NCI-H128 (cell line): Measurements from ENCODE around the gene VSIG10.
A peak's percentile ranks its signal among the peaks of the same experiment; 100 is the strongest.
"Not testable (repeated sequence)": the region's sequence is repeated elsewhere in the genome, so short reads cannot be mapped to it uniquely, and the experiment has no call there.

Experiments
- DNase-seq: peaks from one replicate; lab custom pipeline; 2025; ENCODE audit not compliant: unreplicated experiment; lab: John Stamatoyannopoulos, UW

The VSIG10 gene, protein sequence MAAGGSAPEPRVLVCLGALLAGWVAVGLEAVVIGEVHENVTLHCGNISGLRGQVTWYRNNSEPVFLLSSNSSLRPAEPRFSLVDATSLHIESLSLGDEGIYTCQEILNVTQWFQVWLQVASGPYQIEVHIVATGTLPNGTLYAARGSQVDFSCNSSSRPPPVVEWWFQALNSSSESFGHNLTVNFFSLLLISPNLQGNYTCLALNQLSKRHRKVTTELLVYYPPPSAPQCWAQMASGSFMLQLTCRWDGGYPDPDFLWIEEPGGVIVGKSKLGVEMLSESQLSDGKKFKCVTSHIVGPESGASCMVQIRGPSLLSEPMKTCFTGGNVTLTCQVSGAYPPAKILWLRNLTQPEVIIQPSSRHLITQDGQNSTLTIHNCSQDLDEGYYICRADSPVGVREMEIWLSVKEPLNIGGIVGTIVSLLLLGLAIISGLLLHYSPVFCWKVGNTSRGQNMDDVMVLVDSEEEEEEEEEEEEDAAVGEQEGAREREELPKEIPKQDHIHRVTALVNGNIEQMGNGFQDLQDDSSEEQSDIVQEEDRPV

GRCh38 chr12:118103601-118104382 is at the start of gene VSIG10:
Gene VSIG10 (minus strand): TSS chr12:118104011. CDS start chr12:118103671, 340 bp downstream.
- DNase-seq, result peak; percentile 44

DNA sequence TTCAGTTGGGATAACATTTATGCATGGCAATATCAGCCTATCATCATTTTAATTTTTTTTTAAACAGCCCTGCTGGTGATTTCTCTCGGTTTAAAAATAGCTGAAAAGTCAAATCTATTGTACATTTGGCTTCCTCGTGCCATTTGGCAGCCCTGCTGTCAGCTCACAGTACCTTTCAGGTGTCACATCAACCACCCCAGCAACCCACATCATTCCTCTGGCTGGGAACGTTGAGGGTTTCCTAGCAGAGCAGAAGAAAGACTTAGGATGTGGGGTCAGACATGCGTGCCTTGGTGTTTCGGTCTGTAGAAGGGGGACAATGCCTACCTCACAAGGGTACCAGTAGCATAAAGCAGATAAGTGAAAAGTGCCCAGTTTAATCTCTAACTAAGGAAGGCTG is 47.9 kb upstream of the VSIG10 start:
- no peak for DNase-seq

GRCh38 chr12:118150625-118151024 is 46.8 kb upstream of the VSIG10 start:
- no peak for DNase-seq

DNA sequence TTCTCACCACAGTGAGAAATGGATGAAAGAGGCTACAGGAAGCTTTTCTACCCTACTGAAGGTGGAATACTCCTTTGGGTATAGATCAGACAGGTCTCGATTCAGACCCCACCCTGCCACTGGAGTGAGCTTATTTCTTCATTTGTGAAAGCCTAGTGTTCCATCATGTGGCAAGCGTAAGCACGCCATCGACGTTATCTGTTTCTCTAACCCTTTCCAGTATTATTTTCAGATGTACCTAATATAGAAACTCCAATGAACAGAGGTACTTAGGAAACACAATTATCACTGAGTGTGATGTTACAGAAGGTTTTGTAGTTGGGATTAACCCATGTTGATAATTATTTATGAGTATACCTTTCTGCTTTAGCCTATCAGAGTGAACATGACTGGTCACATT is 44.5 kb upstream of the VSIG10 start:
- DNase-seq, result no peak

- no peak for DNase-seq
Measured at GRCh38 chr12:118145798-118146156, 42.0 kb upstream of the VSIG10 start.

DNA sequence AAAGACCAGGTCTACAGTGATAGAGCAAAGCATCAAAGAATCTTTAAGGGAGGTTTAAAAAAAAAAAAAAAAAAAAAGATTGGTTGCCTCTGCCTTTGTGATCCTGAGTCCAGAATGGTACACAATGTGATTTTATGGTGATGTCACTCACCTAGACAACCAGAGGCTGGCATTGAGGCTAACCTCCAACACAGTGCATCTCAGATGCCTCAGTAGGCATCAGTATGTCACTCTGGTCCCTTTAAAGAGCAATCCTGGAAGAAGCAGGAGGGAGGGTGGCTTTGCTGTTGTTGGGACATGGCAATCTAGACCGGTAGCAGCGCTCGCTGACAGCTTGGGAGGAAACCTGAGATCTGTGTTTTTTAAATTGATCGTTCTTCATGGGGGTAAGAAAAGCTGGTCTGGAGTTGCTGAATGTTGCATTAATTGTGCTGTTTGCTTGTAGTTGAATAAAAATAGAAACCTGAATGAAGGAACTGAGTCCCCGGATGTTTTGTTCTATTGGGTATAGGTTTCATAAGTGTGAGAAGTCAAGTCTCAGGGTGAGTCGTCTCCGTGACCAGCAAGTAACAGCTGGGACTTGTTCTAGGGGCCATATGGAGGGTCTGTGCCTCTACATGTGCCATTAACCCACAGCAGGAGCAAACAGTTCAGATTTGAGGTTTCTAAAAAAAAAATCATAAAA is 41.4 kb upstream of the VSIG10 start:
- DNase-seq, result no peak

- DNase-seq, result no peak
Measured at GRCh38 chr12:118144499-118144898, 40.7 kb upstream of the VSIG10 start.

DNA sequence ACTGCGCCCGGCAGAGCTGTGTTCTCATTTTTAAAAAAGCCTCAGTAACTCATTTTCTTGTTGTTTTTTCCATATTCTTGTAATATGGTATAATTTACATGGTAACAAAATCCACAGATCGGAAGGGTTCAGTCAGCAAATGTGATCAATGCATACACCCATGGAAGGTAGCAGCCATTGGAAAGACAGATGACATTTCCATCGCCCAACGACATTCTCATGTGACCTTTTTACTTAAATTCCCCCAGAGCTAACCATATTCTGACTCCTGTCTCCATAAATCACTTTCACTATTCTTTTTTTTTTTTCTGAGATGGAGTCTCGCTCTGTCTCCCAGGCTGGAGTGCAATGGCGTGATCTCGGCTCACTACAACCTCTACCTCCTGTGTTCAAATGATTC is 37.0 kb upstream of the VSIG10 start:
- DNase-seq, result no peak

DNA sequence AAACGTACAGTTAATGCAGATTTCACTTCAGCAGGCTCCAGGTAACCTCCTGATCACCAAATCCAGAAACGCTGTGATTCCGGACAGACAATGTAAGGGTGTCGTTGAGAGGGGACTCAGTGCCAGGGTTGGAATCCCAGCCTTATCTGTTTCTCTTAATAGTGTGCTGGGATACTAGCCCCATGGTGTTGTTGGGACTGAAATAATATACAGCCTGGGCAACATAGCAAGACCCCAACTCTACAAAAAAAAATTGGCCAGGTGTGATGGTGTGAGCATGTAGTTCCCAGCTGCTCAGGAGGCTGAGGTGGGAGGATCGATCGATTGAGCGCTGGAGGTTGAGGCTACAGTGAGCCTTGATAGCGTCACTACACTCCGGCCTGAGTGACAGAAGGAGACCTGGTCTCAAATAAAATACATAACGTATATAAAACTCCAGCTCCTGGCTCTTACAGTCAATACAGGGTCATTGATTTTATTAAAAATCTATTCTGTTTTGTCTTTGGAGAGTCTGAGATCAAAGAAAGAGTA is 33.4 kb upstream of the VSIG10 start:
- DNase-seq, result no peak

DNA sequence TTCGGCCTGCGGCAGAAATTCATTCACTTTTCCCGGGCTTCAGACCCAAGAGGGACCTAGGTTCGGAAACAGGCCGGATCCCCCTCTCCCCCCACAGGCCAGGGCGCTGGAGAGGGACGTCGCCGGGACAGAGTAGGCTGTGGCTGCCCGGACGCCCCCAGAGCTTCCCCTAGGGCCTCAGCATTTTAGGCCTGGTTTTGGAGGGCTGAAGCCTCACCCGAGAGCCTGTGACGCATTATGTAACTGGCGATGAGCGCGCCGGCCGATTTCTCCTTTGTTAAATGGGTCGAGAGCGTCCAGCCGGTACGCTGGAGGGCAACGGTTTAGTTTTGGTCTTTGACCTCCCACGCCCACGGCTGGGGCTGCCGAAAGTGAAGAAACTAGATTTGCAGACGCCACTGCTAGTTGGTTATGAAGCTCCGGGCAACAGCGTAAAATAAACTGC is 32.8 kb upstream of the VSIG10 start:
- no peak for DNase-seq

DNA sequence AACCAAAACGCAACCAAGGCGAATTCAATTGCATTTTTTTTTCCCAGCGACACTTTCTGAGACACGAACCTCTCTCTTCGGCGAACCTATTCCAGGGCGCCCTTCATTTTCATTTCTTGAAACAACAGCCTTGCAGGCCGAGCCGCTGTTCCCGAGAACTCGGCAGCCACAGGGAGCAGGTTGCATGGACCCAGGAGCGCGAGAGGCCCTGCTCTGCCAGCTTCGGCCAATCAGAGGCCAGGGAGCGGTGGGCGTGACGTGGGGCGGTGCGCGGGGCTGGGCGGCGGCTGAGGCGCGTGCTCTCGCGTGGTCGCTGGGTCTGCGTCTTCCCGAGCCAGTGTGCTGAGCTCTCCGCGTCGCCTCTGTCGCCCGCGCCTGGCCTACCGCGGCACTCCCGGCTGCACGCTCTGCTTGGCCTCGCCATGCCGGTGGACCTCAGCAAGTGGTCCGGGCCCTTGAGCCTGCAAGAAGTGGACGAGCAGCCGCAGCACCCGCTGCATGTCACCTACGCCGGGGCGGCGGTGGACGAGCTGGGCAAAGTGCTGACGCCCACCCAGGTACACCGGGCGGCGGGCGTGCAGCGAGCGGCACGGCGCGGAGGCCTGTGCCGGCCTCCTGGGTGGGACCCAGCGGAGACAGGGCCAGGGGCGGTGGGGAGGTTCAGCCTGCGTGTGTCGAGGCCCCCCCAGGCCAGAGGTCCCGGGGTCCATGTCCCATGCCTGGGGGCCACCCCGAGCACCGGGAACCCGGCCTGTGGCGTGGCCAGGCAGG is 32.2 kb upstream of the VSIG10 start, which contains the start of gene PEBP1:
TSS of gene PEBP1 (plus strand) at position 337 of the 771 bp plus-strand sequence. CDS start at position 423, 86 bp downstream.
- peak; percentile 88 for DNase-seq

DNA sequence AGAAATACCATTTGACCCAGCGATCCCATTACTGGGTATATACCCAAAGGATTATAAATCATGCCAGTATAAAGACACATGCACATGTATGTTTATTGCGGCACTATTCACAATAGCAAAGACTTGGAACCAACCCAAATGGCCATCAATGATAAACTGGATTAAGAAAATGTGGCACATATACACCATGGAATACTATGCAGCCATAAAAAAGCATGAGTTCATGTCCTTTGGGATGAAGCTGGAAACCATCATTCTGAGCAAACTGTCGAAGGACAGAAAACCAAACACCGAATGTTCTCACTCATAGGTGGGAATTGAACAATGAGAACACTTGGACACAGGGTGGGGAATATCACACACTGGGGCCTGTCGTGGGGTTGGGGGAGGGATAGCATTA is 25.6 kb upstream of the VSIG10 start:
- not testable (repeated sequence) for DNase-seq

GRCh38 chr12:118127867-118128266 is 24.1 kb upstream of the VSIG10 start:
- no peak for DNase-seq

DNA sequence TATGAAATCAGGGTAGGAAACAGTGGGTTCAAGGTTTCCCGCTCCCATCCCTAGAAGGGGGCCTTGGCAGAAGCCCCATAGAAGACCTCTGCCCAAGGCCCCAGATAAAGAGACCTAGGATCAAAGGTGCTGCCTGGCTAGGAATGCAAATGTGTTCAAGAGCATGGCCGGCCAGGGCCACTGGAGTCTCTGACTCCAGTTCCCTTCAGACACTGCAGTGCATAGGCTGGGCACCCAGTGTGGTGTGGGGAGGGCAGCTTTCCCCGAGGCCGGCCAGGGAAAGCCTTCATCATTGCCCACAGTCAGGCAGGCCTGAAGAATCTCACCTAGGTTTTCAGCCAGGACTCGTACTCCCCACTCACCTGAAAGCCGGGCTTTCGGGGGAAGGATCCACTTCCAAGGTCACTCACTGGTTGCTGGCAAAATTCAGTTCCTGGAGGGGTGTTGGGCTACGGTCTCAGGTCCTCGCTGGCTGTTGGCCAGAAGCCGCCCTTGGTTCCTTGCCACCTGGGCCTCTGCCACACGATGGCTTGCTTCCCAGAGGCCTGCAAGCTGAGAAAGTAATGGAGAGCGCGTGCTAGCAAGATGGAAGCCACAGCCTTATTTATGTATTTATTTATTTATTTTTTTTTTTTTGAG is 22.4 kb upstream of the VSIG10 start:
- no peak for DNase-seq

DNA sequence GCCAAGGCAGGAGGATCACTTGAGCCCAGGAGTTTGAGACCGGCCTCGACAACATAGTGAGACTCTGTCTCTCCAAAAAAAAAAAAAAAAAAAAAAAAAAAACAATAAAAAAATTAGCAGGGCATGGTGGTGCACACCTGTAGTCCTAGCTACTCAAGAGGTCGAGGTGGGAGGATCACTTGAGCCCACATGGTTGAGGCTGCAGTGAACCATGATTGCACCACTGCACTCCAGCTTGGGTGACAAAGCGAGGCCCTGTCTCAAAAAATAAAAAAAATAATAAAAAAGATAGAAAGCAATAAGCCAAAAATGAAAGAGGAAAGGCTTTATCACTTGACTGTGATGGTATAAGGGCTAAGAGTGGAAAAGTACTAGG is 21.9 kb upstream of the VSIG10 start:
- no peak for DNase-seq

- no peak for DNase-seq
Measured at GRCh38 chr12:118124333-118124874, 20.6 kb upstream of the VSIG10 start.

DNA sequence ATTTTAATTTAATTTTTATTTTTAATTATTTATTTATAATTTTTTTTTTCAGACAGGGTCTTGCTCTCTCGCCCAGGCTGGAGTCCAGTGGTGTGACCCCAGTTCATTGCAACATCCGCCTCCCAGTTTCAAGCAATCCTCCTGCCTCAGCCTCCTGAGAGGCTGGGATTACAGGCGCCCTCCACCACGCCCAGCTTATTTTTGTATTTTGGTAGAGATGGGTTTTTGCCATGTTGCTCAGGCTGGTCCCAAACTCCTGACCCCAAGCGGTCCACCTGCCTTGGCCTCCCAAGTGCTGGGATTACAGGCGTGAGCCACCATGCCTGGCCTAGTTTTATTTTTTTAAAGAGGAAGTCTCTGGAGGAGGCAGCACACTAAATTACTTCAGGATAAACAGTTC is 18.5 kb upstream of the VSIG10 start:
- no peak for DNase-seq

GRCh38 chr12:118120579-118121363 is 17.0 kb upstream of the VSIG10 start:
- peak; percentile 45 for DNase-seq

DNA sequence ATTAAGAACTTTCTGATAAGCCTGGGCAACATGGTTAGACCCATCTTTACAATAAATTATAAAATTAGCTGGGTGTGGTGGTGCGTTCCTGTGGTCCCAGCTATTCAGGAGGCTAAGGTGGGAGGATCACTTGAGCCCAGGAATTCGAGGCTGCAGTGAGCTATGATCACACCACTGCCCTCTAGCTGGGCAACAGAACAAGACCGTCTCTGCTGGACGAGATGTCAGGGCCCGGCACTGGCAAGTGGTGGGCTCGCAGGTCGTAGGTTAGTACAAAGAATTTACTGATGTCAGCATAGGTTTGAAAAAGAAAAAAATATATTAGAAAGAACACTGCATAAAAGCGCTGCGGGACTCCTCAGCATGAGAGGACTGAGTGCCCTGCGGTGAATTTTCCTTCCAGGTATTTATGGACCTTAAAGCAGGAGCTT is 15.7 kb upstream of the VSIG10 start:
- DNase-seq, result no peak
